ENCODE data around the gene PKMYT1. TPM values are rescaled to one million over a fixed set of nuclear protein-coding genes. Genes with fewer than 3 reads are reported as not detected.
"Not testable (repeated sequence)": the region's sequence is repeated elsewhere in the genome, so short reads cannot be mapped to it uniquely, and the experiment has no call there.

Gene PKMYT1
- total and polyA plus RNA-seq, 5 donors from 2014 or later = 1.5 to 7.2 (median 3.1) TPM

DNA sequence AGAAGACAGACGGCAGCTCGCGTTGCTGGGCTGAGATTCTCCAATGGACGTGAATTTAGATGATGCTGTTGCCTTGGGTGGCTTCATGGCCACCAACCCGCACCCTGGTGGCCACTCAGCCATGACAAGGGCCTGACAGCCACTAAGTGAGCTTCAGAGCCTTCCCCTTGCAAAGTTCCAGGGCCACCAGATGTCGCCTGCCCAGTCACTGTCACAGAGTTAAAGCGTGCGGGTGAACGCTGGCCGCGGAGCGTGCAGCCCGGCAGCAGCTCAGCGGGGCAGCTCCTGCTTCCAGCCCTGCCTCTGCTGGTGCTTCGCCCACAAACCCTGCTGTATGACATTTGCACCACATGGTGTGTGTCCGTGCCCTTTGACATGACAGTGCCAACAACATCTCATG lies 29.5 kb downstream of the PKMYT1 start:
- DNase-seq = no peak
- no peaks in the 10 kb centered on the region for H3K9me3 ChIP-seq (ENCODE audit: control insufficient read depth in 2 of 2, low read length in 2 of 2)
- no peak overlapping the region for H3K27ac ChIP-seq (ENCODE audit: insufficient read depth, low read length, poor library complexity, severe bottlenecking)
- no peaks in the 10 kb centered on the region for H3K4me1 Mint-ChIP-seq
- ATAC-seq (ENCODE audit: low read depth in 2 of 2) = no peak
- H3K4me3 Mint-ChIP-seq = no peak overlapping the region
- no peaks in the 10 kb centered on the region for H3K36me3 ChIP-seq (ENCODE audit: control insufficient read depth, insufficient read depth, low read length)
- H3K4me1 ChIP-seq (ENCODE audit: control insufficient read depth, insufficient read depth, low read length, poor library complexity, severe bottlenecking) = no peaks in the 10 kb centered on the region
- no peak overlapping the region for H3K27ac Mint-ChIP-seq
- H3K27me3 Mint-ChIP-seq = peaks cover 10% of the 10 kb centered on the region
- H3K9me3 Mint-ChIP-seq = no peaks in the 10 kb centered on the region
- no peak overlapping the region for H3K4me3 ChIP-seq (ENCODE audit: low read depth, low read length)
- H3K36me3 Mint-ChIP-seq = peaks cover 15% of the 10 kb centered on the region
- no peaks in the 10 kb centered on the region for H3K27me3 ChIP-seq (ENCODE audit: control insufficient read depth, insufficient read depth, low read length)

DNA sequence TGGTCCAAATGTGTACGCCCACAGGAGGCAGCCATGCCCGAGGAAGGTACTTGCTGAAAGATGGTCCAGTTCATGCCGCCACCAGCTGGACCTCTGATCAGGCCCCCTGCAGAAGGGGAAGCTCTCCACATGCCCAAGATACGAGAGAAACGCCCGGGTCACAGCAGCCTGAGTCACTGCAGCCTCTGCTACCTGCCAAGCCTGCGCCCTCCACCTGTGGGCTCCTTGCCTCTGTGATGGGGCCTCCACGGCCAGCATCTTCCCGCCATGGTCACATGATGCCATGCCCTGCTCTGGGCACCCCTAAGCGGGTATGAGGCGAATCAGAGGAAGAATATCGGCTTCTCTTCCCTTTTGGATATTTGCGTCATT lies 29.9 kb downstream of the PKMYT1 start:
- Mint-ChIP-seq H3K4me3 (no peak overlapping the region), H3K27ac (no peak overlapping the region), H3K27me3 (peaks cover 10% of the 10 kb centered on the region), H3K9me3 (no peaks in the 10 kb centered on the region), H3K4me1 (no peaks in the 10 kb centered on the region), H3K36me3 (peaks cover 15% of the 10 kb centered on the region)
- no peaks in the 10 kb centered on the region for H3K4me1 ChIP-seq (ENCODE audit: control insufficient read depth, insufficient read depth, low read length, poor library complexity, severe bottlenecking)
- no peaks in the 10 kb centered on the region for H3K27me3 ChIP-seq (ENCODE audit: control insufficient read depth, insufficient read depth, low read length)
- H3K36me3 ChIP-seq (ENCODE audit: control insufficient read depth, insufficient read depth, low read length) = no peaks in the 10 kb centered on the region
- no peak overlapping the region for H3K4me3 ChIP-seq (ENCODE audit: low read depth, low read length)
- H3K9me3 ChIP-seq (ENCODE audit: control insufficient read depth in 2 of 2, low read length in 2 of 2) = no peaks in the 10 kb centered on the region
- ATAC-seq (ENCODE audit: low read depth in 2 of 2) = no peak
- no peak overlapping the region for H3K27ac ChIP-seq (ENCODE audit: insufficient read depth, low read length, poor library complexity, severe bottlenecking)
- DNase-seq = no peak

DNA sequence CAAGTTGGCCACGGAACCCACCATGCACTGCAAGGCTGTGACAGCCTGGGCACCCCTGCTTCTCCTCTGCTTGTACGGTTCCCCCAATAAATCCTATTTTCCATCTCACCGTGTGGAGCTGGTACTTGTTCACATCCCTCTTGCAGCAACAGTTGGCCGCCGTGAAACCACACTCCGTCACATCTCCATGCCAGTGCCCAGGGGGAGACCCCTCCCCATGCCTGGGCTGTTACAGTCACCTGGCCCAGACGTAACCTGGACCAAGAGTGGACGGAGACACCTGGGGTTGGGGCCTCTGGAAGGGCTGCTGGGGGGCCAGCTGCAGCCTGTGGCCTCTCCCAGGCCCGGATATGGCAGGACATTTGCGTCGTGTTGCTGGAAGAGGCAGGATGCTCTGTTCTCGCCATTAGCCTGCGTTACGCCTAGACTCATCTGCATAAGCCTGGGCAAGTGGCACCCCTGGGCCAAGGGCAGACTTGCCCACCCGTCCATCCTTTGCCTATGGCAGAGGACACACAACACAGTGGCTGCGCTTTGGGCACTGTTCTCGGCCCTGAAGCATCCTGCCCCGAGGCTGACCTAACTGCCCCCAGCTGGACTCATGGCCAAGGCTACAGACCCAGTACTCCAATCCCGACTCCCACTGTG lies 30.4 kb downstream of the PKMYT1 start:
- H3K4me1 Mint-ChIP-seq = no peaks in the 10 kb centered on the region
- Histone ChIP-seq H3K4me1 (ENCODE audit: control insufficient read depth, insufficient read depth, low read length, poor library complexity, severe bottlenecking) (no peaks in the 10 kb centered on the region), H3K9me3 (ENCODE audit: control insufficient read depth in 2 of 2, low read length in 2 of 2) (no peaks in the 10 kb centered on the region), H3K27me3 (ENCODE audit: control insufficient read depth, insufficient read depth, low read length) (no peaks in the 10 kb centered on the region), H3K36me3 (ENCODE audit: control insufficient read depth, insufficient read depth, low read length) (no peaks in the 10 kb centered on the region), H3K27ac (ENCODE audit: insufficient read depth, low read length, poor library complexity, severe bottlenecking) (no peak overlapping the region), H3K4me3 (ENCODE audit: low read depth, low read length) (no peak overlapping the region)
- DNase-seq (no peak), ATAC-seq (ENCODE audit: low read depth in 2 of 2) (no peak)
- no peak overlapping the region for H3K27ac Mint-ChIP-seq
- H3K27me3 Mint-ChIP-seq = peaks cover 10% of the 10 kb centered on the region
- peaks cover 15% of the 10 kb centered on the region for H3K36me3 Mint-ChIP-seq
- no peaks in the 10 kb centered on the region for H3K9me3 Mint-ChIP-seq
- H3K4me3 Mint-ChIP-seq = no peak overlapping the region

DNA sequence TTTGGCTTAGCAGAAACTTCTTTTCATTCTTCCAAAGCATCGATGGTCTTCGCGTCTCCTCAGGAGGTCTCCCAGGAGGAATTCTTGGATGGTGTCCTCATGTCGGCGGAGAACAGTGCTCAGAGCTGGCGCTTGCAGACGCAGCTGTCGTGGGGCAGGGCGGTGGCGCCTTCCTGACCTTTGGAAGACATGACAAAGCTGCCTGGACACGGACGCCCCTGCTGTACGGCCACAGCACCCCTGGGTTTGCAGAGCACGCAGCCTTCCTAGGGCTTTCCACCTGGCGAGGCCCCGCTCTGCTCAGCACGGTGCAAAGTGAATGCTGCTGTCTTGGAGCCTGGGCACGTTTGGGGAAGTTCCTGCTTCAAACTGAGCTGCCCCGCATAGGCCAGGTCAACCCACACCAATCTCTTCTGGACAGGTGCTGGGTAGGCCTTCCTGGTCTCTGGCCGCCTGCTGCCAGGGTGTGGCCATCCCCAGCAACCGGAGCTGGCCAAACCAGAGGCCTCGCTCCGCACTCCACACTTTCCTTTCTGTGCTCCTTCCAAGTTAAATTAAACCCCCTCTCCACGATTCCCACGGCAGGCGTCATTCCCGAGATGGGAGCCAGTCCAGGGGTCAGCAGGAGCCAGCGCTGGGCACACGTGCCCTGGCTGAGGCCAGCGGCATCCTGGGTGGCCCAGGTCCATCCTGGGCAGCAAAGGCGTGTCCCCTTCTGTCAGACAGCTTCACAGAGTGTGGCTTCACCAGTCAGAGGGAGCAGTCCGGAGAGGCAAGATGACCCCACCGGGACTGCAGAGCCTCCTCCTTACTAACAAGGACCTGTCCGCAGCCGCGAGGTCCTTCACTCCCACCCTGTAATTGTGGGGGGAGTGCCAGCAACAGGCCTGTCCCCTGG lies 31.2 kb downstream of the PKMYT1 start:
- H3K36me3 Mint-ChIP-seq = peaks cover 15% of the 10 kb centered on the region
- H3K4me3 ChIP-seq (ENCODE audit: low read depth, low read length) = no peak overlapping the region
- peak overlapping the region in 1 of 3 donors; percentile 8 for H3K27ac Mint-ChIP-seq
- H3K27ac ChIP-seq (ENCODE audit: insufficient read depth, low read length, poor library complexity, severe bottlenecking) = no peak overlapping the region
- DNase-seq (no peak), ATAC-seq (ENCODE audit: low read depth in 2 of 2) (no peak)
- H3K27me3 Mint-ChIP-seq = peaks cover 5% of the 10 kb centered on the region
- no peaks in the 10 kb centered on the region for H3K9me3 Mint-ChIP-seq
- no peaks in the 10 kb centered on the region for H3K4me1 ChIP-seq (ENCODE audit: control insufficient read depth, insufficient read depth, low read length, poor library complexity, severe bottlenecking)
- H3K4me1 Mint-ChIP-seq = no peaks in the 10 kb centered on the region
- H3K36me3 ChIP-seq (ENCODE audit: control insufficient read depth, insufficient read depth, low read length) = no peaks in the 10 kb centered on the region
- no peaks in the 10 kb centered on the region for H3K9me3 ChIP-seq (ENCODE audit: control insufficient read depth in 2 of 2, low read length in 2 of 2)
- H3K27me3 ChIP-seq (ENCODE audit: control insufficient read depth, insufficient read depth, low read length) = no peaks in the 10 kb centered on the region
- no peak overlapping the region for H3K4me3 Mint-ChIP-seq

DNA sequence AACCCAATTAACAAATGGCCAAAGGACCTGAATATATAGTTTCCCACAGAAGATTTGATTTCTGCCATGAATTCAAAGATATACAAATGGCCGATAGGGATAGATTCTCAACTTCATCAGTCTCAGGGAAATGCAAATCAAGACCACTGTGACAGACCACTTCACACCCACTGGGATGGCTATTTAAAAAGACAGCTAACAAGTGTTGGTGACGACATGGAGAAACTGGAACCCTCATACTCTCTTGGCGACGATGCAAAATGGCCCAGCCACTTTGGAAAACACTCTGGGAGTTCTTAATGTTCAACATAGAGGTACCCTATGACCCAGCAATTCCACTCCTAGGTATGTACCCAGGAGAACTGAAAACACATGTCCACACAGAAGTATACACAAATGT lies 33.6 kb downstream of the PKMYT1 start:
- no peak overlapping the region for H3K4me3 Mint-ChIP-seq
- H3K4me1 Mint-ChIP-seq = no peaks in the 10 kb centered on the region
- H3K9me3 ChIP-seq (ENCODE audit: control insufficient read depth in 2 of 2, low read length in 2 of 2) = no peaks in the 10 kb centered on the region
- no peaks in the 10 kb centered on the region for H3K27me3 Mint-ChIP-seq
- DNase-seq (no peak), ATAC-seq (ENCODE audit: low read depth in 2 of 2) (no peak)
- H3K36me3 Mint-ChIP-seq = peaks cover 26% of the 10 kb centered on the region
- H3K4me3 ChIP-seq (ENCODE audit: low read depth, low read length) = no peak overlapping the region
- H3K4me1 ChIP-seq (ENCODE audit: control insufficient read depth, insufficient read depth, low read length, poor library complexity, severe bottlenecking) = no peaks in the 10 kb centered on the region
- H3K27ac ChIP-seq (ENCODE audit: insufficient read depth, low read length, poor library complexity, severe bottlenecking) = no peak overlapping the region
- no peaks in the 10 kb centered on the region for H3K27me3 ChIP-seq (ENCODE audit: control insufficient read depth, insufficient read depth, low read length)
- H3K27ac Mint-ChIP-seq = no peak overlapping the region
- H3K9me3 Mint-ChIP-seq = no peaks in the 10 kb centered on the region
- peaks cover 9% of the 10 kb centered on the region for H3K36me3 ChIP-seq (ENCODE audit: control insufficient read depth, insufficient read depth, low read length)

DNA sequence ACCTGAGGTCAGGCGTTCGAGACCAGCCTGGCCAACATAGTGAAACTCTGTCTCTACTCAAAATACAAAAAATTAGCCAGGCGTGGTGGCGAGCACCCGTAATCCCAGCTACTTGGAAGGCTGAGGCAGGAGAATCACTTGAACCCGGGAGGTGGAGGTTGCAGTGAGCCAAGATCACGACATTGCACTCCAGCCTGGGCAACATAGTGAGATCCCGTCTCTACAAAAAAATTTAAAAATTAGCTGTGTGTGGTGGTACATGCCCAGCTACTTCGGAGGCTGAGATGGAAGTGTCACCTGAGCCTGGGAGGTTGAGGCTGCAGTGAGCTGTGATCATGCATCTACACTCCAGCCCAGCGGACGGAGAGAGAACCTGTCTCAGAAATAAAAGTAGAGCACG lies 36.5 kb downstream of the PKMYT1 start:
- not testable (repeated sequence) for H3K27ac Mint-ChIP-seq; ATAC-seq (ENCODE audit: low read depth in 2 of 2); H3K4me1 ChIP-seq (ENCODE audit: control insufficient read depth, insufficient read depth, low read length, poor library complexity, severe bottlenecking); H3K27ac ChIP-seq (ENCODE audit: insufficient read depth, low read length, poor library complexity, severe bottlenecking); H3K4me3 Mint-ChIP-seq; H3K9me3 ChIP-seq (ENCODE audit: control insufficient read depth in 2 of 2, low read length in 2 of 2); DNase-seq; H3K4me1 Mint-ChIP-seq; H3K27me3 Mint-ChIP-seq; H3K4me3 ChIP-seq (ENCODE audit: low read depth, low read length); H3K27me3 ChIP-seq (ENCODE audit: control insufficient read depth, insufficient read depth, low read length); H3K9me3 Mint-ChIP-seq
- H3K36me3 ChIP-seq (ENCODE audit: control insufficient read depth, insufficient read depth, low read length) = peaks cover 35% of the 10 kb centered on the region
- H3K36me3 Mint-ChIP-seq = peaks cover 25% of the 10 kb centered on the region

DNA sequence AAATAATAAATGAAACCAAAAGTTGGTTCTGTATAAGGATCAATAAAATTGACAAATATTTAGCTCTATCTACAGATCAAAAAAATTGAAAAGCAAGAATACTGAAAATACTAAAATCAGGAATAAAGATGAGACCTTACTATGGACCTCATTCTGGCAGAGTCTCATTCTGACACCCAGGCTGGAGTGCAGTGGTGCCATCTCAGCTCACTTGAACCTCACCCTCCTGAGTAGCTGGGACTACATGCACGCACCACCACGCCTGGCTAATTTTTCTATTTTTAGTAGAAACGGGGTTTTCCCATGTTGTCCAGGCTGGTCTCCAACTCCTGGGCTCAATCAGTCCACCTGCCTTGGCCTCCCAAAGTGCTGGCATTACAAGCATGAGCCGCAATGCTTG lies 38.2 kb downstream of the PKMYT1 start:
- ATAC-seq (ENCODE audit: low read depth in 2 of 2) (no peak), DNase-seq (no peak)
- Histone ChIP-seq H3K4me1 (ENCODE audit: control insufficient read depth, insufficient read depth, low read length, poor library complexity, severe bottlenecking) (no peaks in the 10 kb centered on the region), H3K27me3 (ENCODE audit: control insufficient read depth, insufficient read depth, low read length) (no peaks in the 10 kb centered on the region), H3K4me3 (ENCODE audit: low read depth, low read length) (no peak overlapping the region), H3K36me3 (ENCODE audit: control insufficient read depth, insufficient read depth, low read length) (peaks cover 44% of the 10 kb centered on the region), H3K27ac (ENCODE audit: insufficient read depth, low read length, poor library complexity, severe bottlenecking) (no peak overlapping the region), H3K9me3 (ENCODE audit: control insufficient read depth in 2 of 2, low read length in 2 of 2) (no peaks in the 10 kb centered on the region)
- H3K36me3 Mint-ChIP-seq = peaks cover 22% of the 10 kb centered on the region
- H3K27ac Mint-ChIP-seq = no peak overlapping the region
- no peaks in the 10 kb centered on the region for H3K27me3 Mint-ChIP-seq
- H3K4me3 Mint-ChIP-seq = no peak overlapping the region
- no peaks in the 10 kb centered on the region for H3K9me3 Mint-ChIP-seq
- H3K4me1 Mint-ChIP-seq = no peaks in the 10 kb centered on the region

DNA sequence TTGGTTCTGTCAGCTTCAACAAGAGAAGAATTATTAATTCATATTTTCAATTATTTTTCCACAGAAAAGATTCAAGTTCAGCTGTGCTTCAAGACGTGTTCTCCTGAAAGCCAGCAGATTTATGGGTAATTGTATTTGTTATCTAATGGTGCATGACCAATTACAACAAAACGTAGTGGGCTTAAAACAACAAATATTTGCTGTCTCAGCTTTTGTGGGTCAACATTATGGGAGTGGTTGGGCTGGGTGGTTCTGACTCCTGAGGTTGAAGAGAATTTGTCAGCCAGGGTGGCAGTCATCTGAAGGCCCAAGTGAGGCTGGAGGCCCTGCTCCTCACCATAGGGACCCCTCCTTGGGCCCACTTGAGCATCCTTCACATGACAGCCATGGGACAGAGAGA lies 40.3 kb downstream of the PKMYT1 start:
- DNase-seq (no peak), ATAC-seq (ENCODE audit: low read depth in 2 of 2) (no peak)
- Histone ChIP-seq H3K9me3 (ENCODE audit: control insufficient read depth in 2 of 2, low read length in 2 of 2) (no peaks in the 10 kb centered on the region), H3K4me1 (ENCODE audit: control insufficient read depth, insufficient read depth, low read length, poor library complexity, severe bottlenecking) (no peaks in the 10 kb centered on the region), H3K27ac (ENCODE audit: insufficient read depth, low read length, poor library complexity, severe bottlenecking) (no peak overlapping the region), H3K36me3 (ENCODE audit: control insufficient read depth, insufficient read depth, low read length) (peaks cover 47% of the 10 kb centered on the region), H3K4me3 (ENCODE audit: low read depth, low read length) (no peak overlapping the region), H3K27me3 (ENCODE audit: control insufficient read depth, insufficient read depth, low read length) (no peaks in the 10 kb centered on the region)
- Mint-ChIP-seq H3K4me3 (no peak overlapping the region), H3K27ac (no peak overlapping the region), H3K9me3 (no peaks in the 10 kb centered on the region), H3K27me3 (no peaks in the 10 kb centered on the region), H3K4me1 (no peaks in the 10 kb centered on the region), H3K36me3 (peaks cover 20% of the 10 kb centered on the region)
